Adrenal gland (tissue), 5 donors: ENCODE measurements around the gene KDSR.

Experiments used
- CTCF ChIP-seq, 6 experiments: fragments of 450-650 bp in 4 of 6; fragments of 200-600 bp in 2 of 6; sonication (generic) in 1 of 6; IDR thresholded peaks; 1 replicate in 5 of 6; 2 replicates in 1 of 6; pipeline versions ENCODE4 v1.5.1 to v1.8.0; 2016 to 2021; ENCODE audit warnings: antibody characterized with exemption in 6 of 6, mild to moderate bottlenecking in 2 of 6, moderate library complexity in 1 of 6
- POLR2A ChIP-seq, 2 donors: fragments of 450-650 bp; IDR thresholded peaks; one replicate each; pipeline ENCODE4 v1.6.1; 2017; ENCODE audit warnings: antibody characterized with exemption in 2 of 2, mild to moderate bottlenecking in 2 of 2, moderate library complexity in 1 of 2
- donor health status: DM: no; HTN: no; CAD: no.

GRCh38 chr18:63378919-63379638 is 12.1 kb upstream of the KDSR start:
- TF ChIP-seq POLR2A (IDR thresholded peaks at IDR 0.05) (no peak), CTCF (IDR thresholded peaks at IDR 0.05) (no peak)
